Measurements from ENCODE around the gene MYO5B.
"Not testable (repeated sequence)": the region's sequence is repeated elsewhere in the genome, so short reads cannot be mapped to it uniquely, and the experiment has no call there.

MYO5B gene

GRCh38 chr18:49814147-49814499, 380.8 kb downstream of the MYO5B start:
- peak in 1 of 2 experiments; percentile 45 for DNase-seq

DNA sequence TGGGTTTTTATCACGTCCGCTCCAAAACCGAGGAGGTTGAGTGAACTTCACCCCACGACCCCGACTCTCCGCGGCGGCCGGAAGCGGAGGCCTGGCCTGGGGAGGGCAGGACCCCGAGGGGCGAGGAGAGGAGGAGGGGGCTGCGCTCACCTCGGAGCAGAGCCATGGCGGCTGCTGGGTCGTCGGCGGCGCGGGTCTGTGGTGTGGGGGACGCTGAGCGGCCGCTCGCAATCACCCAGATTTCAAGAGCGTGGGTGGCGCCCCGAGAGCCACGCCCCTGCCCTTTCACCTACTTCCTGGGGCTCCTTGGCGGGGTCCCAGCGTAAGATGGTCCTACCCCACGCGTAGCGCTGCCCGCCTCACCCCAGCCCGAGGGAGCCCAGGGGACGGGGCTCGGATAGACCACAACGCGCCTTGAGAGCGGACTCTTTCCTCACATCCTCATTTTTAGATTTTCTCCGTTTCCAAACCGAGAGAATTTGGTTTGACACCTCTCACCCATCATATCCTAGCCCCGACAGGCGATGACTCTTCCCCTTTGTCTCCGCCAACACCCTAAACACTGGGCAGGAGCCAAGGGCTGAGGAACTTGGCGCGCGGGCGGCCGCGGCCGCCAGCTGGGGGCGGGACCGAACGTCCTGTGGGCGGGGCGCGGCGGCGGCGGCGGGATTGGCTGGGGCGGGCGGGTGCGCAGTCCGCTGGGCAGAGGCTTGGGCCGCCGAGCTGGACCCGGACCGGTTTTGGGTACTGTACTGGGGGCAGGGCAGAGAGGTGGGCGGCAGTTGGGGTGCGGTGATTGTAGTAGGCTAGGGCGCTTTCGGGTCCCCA, 381.4 kb downstream of the MYO5B start, which contains the start of gene ACAA2:
Gene ACAA2 (minus strand): TSS at position 215 of the 828 bp plus-strand sequence. CDS start 49 bp downstream, at position 166.
- peak; percentile 74 to 78 for DNase-seq

DNA sequence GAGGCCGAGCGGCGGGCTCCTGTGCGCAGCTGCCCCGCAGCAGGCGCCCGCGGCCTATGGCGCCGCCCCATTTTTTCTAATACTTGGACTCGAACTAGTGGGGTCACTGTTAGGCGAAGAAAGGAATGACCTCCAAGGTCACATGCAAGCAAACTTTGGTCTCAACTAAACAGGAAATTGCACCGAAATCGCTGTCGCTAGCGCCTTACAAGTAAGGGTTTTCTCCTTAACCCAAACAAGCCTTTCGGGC, 382.0 kb downstream of the MYO5B start:
- DNase-seq: no peak

DNA sequence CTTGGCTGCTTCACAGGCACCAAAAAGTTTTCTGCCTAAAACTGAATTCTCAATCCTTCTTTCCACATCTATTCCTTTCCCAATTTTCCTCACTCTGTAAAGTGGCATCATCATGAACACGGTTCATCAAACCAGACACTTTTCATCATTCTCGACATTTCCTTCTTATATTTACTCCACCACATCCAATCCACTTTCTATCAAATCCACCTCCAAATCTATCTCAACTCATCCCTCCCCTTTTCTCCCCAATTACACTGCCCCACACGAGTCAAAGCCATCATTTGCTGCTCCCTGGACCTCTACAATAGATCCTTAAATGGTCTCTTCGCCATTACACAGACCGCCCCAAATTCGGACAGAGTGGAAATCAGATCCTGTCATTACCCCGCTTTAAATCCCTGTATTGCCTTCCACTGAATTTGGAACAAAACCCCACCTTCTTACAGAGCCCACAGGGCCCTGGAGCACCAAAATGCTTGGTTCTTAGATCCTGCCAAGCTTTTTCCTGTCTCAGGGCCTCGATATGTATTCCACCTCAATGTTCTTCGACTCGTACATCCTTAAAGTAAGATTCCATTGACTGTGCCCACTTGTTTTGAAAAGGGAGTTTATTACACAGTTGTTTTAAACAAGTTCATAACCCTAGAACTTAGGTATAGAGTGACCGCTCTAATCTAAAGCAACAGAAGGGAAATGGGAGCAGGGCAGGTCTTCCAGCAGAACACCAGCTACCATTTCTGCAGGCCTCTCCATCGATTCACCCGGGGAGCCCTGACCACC, 382.5 kb downstream of the MYO5B start:
- DNase-seq: no peak

- no peak for DNase-seq
These were observed 383.6 kb downstream of the MYO5B start for GRCh38 chr18:49811151-49811938.

DNA sequence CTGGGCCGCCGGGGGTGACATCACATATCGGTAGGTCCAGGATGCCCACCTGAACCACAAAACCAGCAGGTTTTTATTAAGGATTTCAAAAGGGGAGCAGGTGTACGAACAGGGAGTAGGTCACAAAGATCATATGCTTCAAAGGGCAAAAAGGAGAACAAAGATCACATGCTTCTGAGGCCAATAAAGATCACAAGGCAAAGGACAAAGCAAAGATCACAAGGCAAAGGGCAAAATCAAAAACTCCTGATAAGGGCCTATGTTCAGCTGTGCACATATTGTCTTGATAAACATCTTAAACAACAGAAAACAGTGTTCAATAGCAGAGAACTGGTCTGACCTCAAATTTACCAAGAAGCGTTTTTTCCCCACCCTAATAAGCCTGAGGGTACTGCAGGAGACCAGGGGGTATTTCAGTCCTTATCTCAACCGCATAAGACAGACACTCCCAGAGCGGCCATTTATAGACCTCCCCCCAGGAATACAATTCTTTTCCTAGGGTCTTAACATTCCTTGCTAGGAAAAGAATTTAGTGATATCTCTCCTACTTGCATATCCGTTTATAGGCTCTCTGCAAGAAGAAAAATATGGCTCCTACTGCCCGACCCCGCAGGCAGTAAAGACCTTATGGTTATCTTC, 386.3 kb downstream of the MYO5B start:
- DNase-seq: not testable (repeated sequence)

DNA sequence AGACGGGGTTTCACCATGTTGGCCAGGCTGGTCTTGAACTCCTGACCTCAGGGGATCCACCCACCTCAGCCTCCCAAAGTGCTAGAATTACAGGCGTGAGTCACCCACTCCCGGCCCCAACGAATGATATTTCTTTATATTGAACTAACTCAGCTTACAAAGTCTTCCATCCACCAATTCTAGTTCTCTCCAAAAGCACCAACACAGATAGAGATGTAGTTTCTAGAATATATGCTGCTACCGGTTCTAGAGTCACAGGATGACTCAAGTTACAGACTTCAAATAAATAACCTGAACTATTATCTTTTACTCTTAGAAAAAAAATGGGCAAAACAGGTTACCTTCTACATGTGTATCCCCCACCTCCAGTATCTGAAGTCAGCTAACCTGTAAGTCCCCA, 390.9 kb downstream of the MYO5B start:
- DNase-seq: no peak

DNA sequence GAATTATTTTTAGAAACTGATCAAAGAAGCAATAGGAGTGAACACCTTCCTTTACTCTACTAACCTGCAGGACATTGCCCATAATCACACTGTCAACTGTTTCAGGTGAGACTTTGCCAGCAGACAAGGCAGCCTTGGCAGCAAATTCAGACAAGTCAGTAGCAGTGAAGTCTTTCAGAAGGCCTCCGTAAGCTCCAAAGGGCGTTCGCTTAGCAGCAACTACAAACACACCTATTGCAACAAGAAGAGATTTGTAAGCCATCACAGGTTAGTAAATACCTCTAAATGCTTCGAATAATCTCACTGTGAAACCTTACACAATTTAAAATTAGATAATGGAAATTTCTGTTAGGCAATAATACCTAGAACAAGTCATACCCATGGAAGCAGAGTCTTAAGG, 392.3 kb downstream of the MYO5B start:
- no peak for DNase-seq

GRCh38 chr18:49800491-49800890, 394.5 kb downstream of the MYO5B start:
- DNase-seq: not testable (repeated sequence)

GRCh38 chr18:49799806-49800205, 395.1 kb downstream of the MYO5B start:
- DNase-seq: not testable (repeated sequence)

DNA sequence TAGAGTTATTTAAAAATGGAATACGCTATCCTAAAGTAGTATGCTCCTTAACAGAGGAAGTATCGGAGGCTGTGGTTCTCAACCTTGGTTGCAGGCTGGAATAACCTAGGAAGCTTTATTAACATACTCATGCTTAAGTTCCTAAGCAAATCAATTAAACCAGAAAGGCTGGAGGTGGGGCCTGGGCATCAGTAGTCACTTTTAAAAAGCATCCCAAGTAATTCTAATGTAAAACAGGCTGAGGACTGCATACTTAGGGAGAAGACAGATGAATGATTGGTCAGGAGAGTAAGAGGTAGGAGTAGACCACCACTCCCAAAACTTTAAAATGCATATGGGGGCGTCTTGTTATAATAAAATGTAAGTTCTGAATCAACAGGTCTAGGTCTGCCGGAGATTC, 396.9 kb downstream of the MYO5B start:
- no peak for DNase-seq

- no peak for DNase-seq
These were observed 399.1 kb downstream of the MYO5B start for GRCh38 chr18:49795612-49796552.

- DNase-seq: no peak
These were observed 400.2 kb downstream of the MYO5B start for GRCh38 chr18:49794743-49795142.

DNA sequence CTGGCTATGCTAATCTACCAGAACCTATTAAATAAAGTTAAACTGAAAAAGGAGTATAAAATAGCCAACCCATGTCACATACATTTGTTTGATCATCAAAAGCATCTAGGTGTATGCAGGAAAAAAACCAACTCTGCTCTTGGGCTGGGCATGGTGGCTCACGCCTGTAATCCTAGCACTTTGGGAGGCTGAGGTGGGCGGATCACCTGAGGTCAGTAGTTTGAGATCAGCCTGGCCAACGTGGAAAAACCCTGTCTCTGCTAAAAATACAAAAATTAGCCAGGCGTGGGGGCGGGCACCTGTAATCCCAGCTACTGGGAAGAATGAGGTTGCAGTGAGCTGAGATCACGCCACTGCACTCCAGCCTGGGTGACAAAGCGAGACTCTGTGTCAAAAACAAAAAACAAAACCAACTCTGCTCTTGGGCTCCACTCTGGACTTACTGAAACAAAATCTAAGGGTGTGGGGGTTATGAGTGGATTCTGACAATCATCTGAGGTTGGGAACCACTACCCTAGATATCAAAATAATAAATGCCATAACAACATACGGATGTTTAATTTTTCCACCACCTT, 405.3 kb downstream of the MYO5B start:
- DNase-seq: not testable (repeated sequence)

DNA sequence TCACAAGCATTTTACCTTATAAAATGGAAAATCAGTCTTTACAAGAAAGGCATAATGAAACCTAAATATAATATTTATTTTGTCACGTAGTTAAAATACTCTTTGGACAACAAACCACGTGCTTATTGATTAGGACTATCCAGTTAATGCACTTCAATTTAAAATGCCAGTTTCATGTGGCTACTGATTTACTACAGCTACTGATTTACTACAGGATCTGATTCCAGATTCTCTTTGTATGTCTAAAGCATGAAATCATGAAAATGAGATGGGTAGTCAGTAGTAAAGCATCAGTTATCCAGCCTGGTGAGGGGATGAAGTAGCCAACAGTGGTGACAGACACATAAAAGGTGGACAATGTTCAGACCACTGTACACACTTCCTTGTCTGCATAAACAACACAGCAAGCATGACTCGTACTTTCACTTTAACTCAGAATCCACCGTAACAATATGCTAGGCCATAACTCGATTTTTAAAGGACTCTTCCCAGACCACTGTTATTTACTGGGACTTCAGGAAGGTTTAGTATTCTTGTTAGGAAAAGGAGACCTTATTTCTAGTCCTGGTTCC, 406.5 kb downstream of the MYO5B start:
- DNase-seq: no peak

DNA sequence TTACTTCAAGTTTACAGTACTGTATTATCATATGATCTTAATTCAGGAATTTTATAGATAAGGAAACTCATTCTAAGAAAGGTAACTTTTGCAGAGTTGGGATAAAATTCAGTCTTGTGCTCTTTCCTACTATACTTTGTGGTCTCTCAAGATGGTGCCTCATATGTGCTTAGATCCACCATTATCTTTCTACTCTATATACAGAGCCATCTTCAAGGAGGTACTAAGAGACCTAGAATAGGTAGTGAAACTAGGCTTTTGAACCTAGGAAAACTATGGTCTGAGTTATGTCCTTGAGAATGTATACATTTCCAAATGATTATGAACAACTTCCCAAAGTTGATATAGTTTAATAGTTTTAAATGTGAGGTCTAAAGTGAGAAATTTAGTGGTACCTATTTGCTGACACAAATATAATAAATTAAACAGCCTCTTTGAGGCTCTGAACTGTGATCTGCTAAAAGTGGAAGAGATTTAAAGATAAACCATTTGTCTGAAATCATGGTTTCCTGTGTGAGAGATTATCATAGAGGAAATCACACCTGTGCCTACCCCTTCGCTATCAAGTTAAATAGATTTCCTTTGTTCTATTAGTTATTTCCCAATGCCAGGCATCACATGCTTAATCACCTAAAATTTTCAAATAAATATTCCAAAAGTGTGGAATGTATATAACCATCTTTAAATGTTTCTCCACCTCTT, 408.8 kb downstream of the MYO5B start:
- DNase-seq: no peak

DNA sequence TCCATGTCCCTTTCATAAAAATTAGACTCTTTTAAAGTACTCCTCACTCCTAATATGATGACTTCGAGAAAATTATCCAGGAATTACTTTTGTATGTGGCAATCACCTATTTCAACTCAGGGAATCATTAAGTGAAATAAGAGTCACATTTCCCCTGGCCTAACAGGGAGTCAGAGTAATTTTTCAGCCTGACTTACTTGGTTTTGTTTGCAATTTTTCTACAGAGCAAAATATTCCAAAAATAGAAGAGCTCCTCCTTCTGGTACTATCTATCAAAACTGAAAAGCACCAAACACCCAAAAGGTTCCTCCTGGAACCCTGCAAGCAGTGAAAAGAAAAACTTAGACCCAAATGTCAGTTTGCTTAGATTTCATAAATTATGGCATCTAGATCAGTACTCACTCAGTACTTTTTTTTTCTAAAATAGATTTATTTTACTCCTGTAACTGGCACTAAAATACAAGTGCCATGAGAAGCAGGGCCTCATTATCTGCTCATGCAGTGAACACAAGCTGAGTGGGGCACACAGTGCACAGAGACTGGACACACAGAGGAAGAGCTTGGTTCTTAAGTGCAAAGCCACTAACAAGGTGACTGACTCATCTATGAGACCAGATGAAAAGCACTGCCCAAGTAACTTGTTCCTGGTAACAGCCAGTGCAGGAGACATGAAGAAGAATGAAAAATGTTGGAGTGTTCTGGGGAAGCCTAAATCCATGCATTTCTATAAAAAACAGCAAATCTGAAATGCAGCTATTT, 410.3 kb downstream of the MYO5B start:
- no peak for DNase-seq

GRCh38 chr18:49783631-49784030, 411.3 kb downstream of the MYO5B start:
- not testable (repeated sequence) for DNase-seq

- DNase-seq: no peak
These were observed 416.0 kb downstream of the MYO5B start for GRCh38 chr18:49778826-49779465.
